GM12878 (cell line): ENCODE measurements around the gene LMTK3. TPM values are rescaled to one million over a fixed set of nuclear protein-coding genes. Genes with fewer than 3 reads are reported as not detected.

ENCODE experiments used
- ATAC-seq: fragments of 200-7000 bp; cut with Tn5 transposase; 3 replicates; pipeline ENCODE4 v1.9.1; 2020; ENCODE audit warnings: mild to moderate bottlenecking, moderate library complexity
- BruUV-seq: library from RNA; stranded (reverse); fragments of 400-500 nt; replicated peaks from 2 replicates; lab custom pipeline; 2021; lab: Mats Ljungman, UMichigan
- CTCF ChIA-PET: fragments of 300-600 bp; sonication (Branson Sonifier 250); formaldehyde crosslinking; extraction: SDS; loops from one replicate; lab custom pipeline; 2021; ENCODE audit warnings: inconsistent platforms; lab: Yijun Ruan, JAX
- POLR2A ChIA-PET: fragments of 350-600 bp; formaldehyde crosslinking; extraction: SDS; loops from one replicate; lab custom pipeline; 2021; ENCODE audit warnings: inconsistent platforms; lab: Charles Lee
- RAD21 ChIA-PET: fragments of 300-600 bp; sonication (Branson Sonifier 250); formaldehyde crosslinking; loops from one replicate; lab custom pipeline; 2023; ENCODE audit warnings: antibody characterized with exemption; ENCODE audit not compliant: unreplicated experiment; lab: Charles Lee
- SMC1A ChIA-PET: fragments of 300-600 bp; sonication (Branson Sonifier 250); formaldehyde crosslinking; loops from one replicate; lab custom pipeline; 2023; ENCODE audit not compliant: unreplicated experiment, uncharacterized antibody; lab: Charles Lee
- DNase-seq: peaks from one replicate; pipeline ENCODE4 v3.0.0-alpha.2; 2011; ENCODE audit warnings: low read depth, low spot score
- FAIRE-seq: peaks from 3 replicates; lab custom pipeline; 2011; peaks lifted over from hg19 to GRCh38; lab: Jason Lieb, UNC
- H2AFZ ChIP-seq: 2 replicates; pipeline ENCODE4 v1.6.0; 2011; ENCODE audit warnings: low read depth, low read length, control low read depth; ENCODE audit not compliant: control insufficient read depth
- H3K27ac ChIP-seq: 2 replicates; pipeline ENCODE4 v1.5.1; 2011; ENCODE audit warnings: control low read depth; ENCODE audit not compliant: control insufficient read depth, insufficient read depth
- H3K27me3 ChIP-seq, 2 experiments: replicated peaks in 1 of 2; 2 replicates each; pipeline versions ENCODE4 v1.6.0 to v1.6.1; 2011; ENCODE audit warnings: low read length in 1 of 2; ENCODE audit not compliant: control insufficient read depth in 2 of 2, insufficient read depth in 2 of 2
- H3K36me3 ChIP-seq, 2 experiments: 2 replicates each; pipeline ENCODE4 v1.5.1; 2011; ENCODE audit warnings: low read length in 1 of 2; ENCODE audit not compliant: control insufficient read depth in 2 of 2, insufficient read depth in 2 of 2
- H3K4me1 ChIP-seq: 2 replicates; pipeline ENCODE4 v1.6.1; 2011; ENCODE audit warnings: mild to moderate bottlenecking, low read length, moderate library complexity, mixed read lengths; ENCODE audit not compliant: control insufficient read depth, insufficient read depth
- H3K4me2 ChIP-seq: 2 replicates; pipeline ENCODE4 v1.6.0; 2011; ENCODE audit warnings: control low read depth; ENCODE audit not compliant: control insufficient read depth, insufficient read depth
- H3K4me3 ChIP-seq: fragments of 200-600 bp; sonication (generic); 2 replicates; pipeline ENCODE4 v1.5.1; 2016
- H3K79me2 ChIP-seq: 2 replicates; pipeline ENCODE4 v1.6.0; 2011; ENCODE audit warnings: low read length; ENCODE audit not compliant: control insufficient read depth, insufficient read depth
- H3K9ac ChIP-seq: 2 replicates; pipeline ENCODE4 v1.8.0; 2011; ENCODE audit warnings: low read length, control low read depth, mixed read lengths; ENCODE audit not compliant: control insufficient read depth, insufficient read depth
- H3K9me3 ChIP-seq: replicated peaks from 3 replicates; pipeline ENCODE4 v1.5.1; 2011; ENCODE audit warnings: mild to moderate bottlenecking, low read length; ENCODE audit not compliant: control insufficient read depth, insufficient read depth
- H4K20me1 ChIP-seq: 2 replicates; pipeline ENCODE4 v1.6.0; 2011; ENCODE audit not compliant: control insufficient read depth, insufficient read depth
- EZH2 ChIP-seq: IDR thresholded peaks from 2 replicates; pipeline ENCODE4 v1.6.1; 2012; ENCODE audit warnings: low read depth, mild to moderate bottlenecking, control low read depth, inconsistent platforms, low read length, borderline replicate concordance; ENCODE audit not compliant: control insufficient read depth
- HSF1 ChIP-seq: fragments of 150-350 bp; IDR thresholded peaks from 2 replicates; pipeline ENCODE4 v1.6.1; 2014; ENCODE audit warnings: mild to moderate bottlenecking, low read depth, low read length
- IKZF1 ChIP-seq: fragments of 450-650 bp; conservative IDR thresholded peaks from 2 replicates; pipeline ENCODE4 v1.6.1; 2017; ENCODE audit warnings: antibody characterized with exemption, mild to moderate bottlenecking
- KAT2A ChIP-seq: conservative IDR thresholded peaks from 2 replicates; pipeline ENCODE4 v1.6.1; 2011; ENCODE audit warnings: low read depth, low read length; ENCODE audit not compliant: control insufficient read depth
- KLF5 ChIP-seq: fragments of 450-650 bp; IDR thresholded peaks from 2 replicates; pipeline ENCODE4 v1.6.1; 2014; ENCODE audit warnings: mild to moderate bottlenecking; ENCODE audit not compliant: partially characterized antibody
- MYC ChIP-seq: IDR thresholded peaks from 2 replicates; pipeline ENCODE4 v1.6.1; 2011; ENCODE audit warnings: mild to moderate bottlenecking, low read length, moderate library complexity, inconsistent platforms; ENCODE audit not compliant: insufficient read depth, insufficient replicate concordance, insufficient read length, severe bottlenecking
- PAX8 ChIP-seq: fragments of 450-650 bp; IDR thresholded peaks from 2 replicates; pipeline ENCODE4 v1.6.1; 2017; ENCODE audit warnings: mild to moderate bottlenecking, moderate library complexity
- ZBTB4 ChIP-seq: fragments of 450-650 bp; formaldehyde crosslinking; IDR thresholded peaks from 2 replicates; pipeline ENCODE4 v1.4.0; 2022; ENCODE audit warnings: mild to moderate bottlenecking, moderate library complexity
- ZNF384 ChIP-seq: IDR thresholded peaks from 2 replicates; pipeline ENCODE4 v1.6.1; 2012; ENCODE audit warnings: low read depth, mild to moderate bottlenecking, low read length, improper control_type of control experiment, borderline replicate concordance
- WGBS: methylation state at CpG from one replicate; pipeline ENCODE4 v1.1.6; 2016; ENCODE audit warnings: low lambda C conversion rate; ENCODE audit not compliant: insufficient replicate concordance, insufficient coverage; ENCODE audit errors: missing lambda C conversion rate; 5-methylcytosine and 5-hydroxymethylcytosine counted together
- in situ Hi-C: fragments of 300-500 bp; cut with MboI; formaldehyde crosslinking; loops from 9 replicates; pipeline ENCODE4 v1.14.3; 2018; ENCODE audit warnings: mixed read lengths
- intact Hi-C: fragments of 100-400 bp; cut with micrococcal nuclease; formaldehyde crosslinking; loops from one replicate; pipeline ENCODE4 v1.14.2; 2022; ENCODE audit not compliant: unreplicated experiment
- polyA plus RNA-seq, 11 experiments: library from polyadenylated mRNA; depleted of rRNA in 4 of 11; unstranded in 6 of 11; stranded (reverse) in 5 of 11; fragments of >200 nt; fragmentation: Nextera tagmentation in 4 of 11; fragmentation: Illumina TruSeq in 1 of 11; extraction: Ambion mirVana in 4 of 11; extraction: Trizol in 1 of 11; gene quantifications; 1 replicate in 1 of 11; 2 replicates in 10 of 11; pipeline versions ENCODE4 v1.2.1 to v1.2.3, GENCODE V29; 2011 to 2016; ENCODE audit warnings: inconsistent platforms in 2 of 11, missing spikeins in 2 of 11, low read depth in 1 of 11
- total RNA-seq, 4 experiments: library from RNA; depleted of rRNA in 3 of 4; stranded (reverse); fragments of >200 nt in 3 of 4; fragmentation: Illumina TruSeq in 1 of 4; extraction: Trizol in 1 of 4; gene quantifications; 2 replicates each; pipeline versions ENCODE4 v1.2.1 to v1.2.3, GENCODE V29; 2013 to 2021
- TF ChIP-seq, protein P1 (sequence below), 3 experiments: IDR thresholded peaks in 2 of 3; conservative IDR thresholded peaks in 1 of 3; 2 replicates each; pipeline ENCODE4 v1.5.1; 2011; ENCODE audit warnings: low read depth in 3 of 3, low read length in 3 of 3, mild to moderate bottlenecking in 3 of 3, control low read depth in 2 of 3, moderate library complexity in 2 of 3, inconsistent platforms in 1 of 3, mixed read lengths in 1 of 3; ENCODE audit not compliant: control insufficient read depth in 2 of 3, insufficient read depth in 1 of 3; ENCODE audit errors: extremely low read depth in 1 of 3

Gene LMTK3
- total and polyA plus RNA-seq, 10 of the 15 experiments (the other 5 are each of a cell fraction or from before 2014, with no cell fraction given) = under 0.01 to 0.28 (median 0.04) TPM; not detected in 3

DNA sequence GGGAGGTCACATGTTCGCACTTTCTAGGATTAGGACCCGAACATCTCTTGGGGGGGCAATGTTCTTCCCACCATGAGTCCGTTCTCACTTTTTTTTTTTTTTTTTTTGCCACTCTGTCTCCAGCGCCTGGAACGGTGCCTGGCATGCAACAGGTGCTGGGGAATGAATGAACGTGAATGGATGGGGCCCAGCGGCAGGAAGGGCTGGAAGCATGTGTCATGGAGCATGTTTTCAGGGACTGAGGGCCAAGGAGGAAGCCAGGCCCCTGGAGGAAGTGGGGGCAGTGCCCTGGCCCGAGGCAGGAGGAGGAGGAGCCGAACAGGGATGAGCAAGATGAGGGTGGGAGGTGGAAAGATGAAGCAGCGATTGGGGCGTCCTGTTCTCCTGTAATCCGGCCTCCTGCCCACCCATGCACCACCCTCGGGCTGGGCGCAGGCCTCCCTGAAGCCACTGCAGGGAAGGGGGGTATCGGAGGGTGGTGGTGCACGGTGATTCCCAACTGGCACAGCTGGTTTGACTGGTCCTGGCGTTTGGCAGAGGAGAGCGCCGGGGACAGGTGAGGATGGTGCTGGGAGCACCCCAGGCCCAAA, 31.6 kb upstream of the LMTK3 start:
- H3K79me2 ChIP-seq = no peaks in the 10 kb centered on the region
- no TSS peak for BruUV-seq
- in situ Hi-C loops (no loop called here), intact Hi-C loops (no loop called here)
- no peaks in the 10 kb centered on the region for H4K20me1 ChIP-seq
- FAIRE-seq = no peak
- no peak overlapping the region for H3K27ac ChIP-seq
- no peaks in the 10 kb centered on the region for H3K36me3 ChIP-seq
- TF ChIP-seq, protein P1, sequence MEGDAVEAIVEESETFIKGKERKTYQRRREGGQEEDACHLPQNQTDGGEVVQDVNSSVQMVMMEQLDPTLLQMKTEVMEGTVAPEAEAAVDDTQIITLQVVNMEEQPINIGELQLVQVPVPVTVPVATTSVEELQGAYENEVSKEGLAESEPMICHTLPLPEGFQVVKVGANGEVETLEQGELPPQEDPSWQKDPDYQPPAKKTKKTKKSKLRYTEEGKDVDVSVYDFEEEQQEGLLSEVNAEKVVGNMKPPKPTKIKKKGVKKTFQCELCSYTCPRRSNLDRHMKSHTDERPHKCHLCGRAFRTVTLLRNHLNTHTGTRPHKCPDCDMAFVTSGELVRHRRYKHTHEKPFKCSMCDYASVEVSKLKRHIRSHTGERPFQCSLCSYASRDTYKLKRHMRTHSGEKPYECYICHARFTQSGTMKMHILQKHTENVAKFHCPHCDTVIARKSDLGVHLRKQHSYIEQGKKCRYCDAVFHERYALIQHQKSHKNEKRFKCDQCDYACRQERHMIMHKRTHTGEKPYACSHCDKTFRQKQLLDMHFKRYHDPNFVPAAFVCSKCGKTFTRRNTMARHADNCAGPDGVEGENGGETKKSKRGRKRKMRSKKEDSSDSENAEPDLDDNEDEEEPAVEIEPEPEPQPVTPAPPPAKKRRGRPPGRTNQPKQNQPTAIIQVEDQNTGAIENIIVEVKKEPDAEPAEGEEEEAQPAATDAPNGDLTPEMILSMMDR (IDR thresholded peaks at IDR 0.05 in 2 of 3, conservative IDR thresholded peaks at IDR 0.05 in 1 of 3; ENCODE audit: control insufficient read depth in 2 of 3, extremely low read depth in 1 of 3, insufficient read depth in 1 of 3, low read depth in 3 of 3, low read length in 3 of 3) = no peak
- TF ChIP-seq KAT2A (no peak), IKZF1 (no peak), ZNF384 (no peak), PAX8 (no peak), ZBTB4 (CRISPR knock-in tag) (no peak), EZH2 (no peak), HSF1 (no peak), MYC (no peak), KLF5 (no peak)
- DNase-seq = no peak
- ChIA-PET SMC1A (no interaction called here), RAD21 (no interaction called here), CTCF (no interaction called here), POLR2A (no interaction called here)
- H3K4me3 ChIP-seq = no peak overlapping the region
- H3K4me2 ChIP-seq = no peak overlapping the region
- no peaks in the 10 kb centered on the region for H3K4me1 ChIP-seq
- no peaks in the 10 kb centered on the region for H3K27me3 ChIP-seq
- H3K9me3 ChIP-seq = no peaks in the 10 kb centered on the region
- 28% methylated on average over 16 of the region's 19 CpGs for WGBS
- H2AFZ ChIP-seq = no peak overlapping the region
- no peak for ATAC-seq
- H3K9ac ChIP-seq = no peak overlapping the region
